Activated T-helper 1 cell treated with anti-CD3 and anti-CD28 coated beads, Interleukin-12 subunit alpha, Interleukin-12 subunit beta, Interleukin-2, Interleukin-4 antibody, amounts not matched to agents 30 ng/mL and 10 ng/mL and 1 ng/mL, durations not matched to agents 14 hours and 24 hours and 36 hours (primary cell): Measurements from ENCODE around the gene ZRANB2. TPM values are rescaled to one million over a fixed set of nuclear protein-coding genes. Genes with fewer than 3 reads are reported as not detected.

Source experiments
- DNase-seq: peaks from one replicate; pipeline ENCODE4 v3.0.0; 2021; ENCODE audit warnings: low spot score
- H3K27ac Mint-ChIP-seq: one replicate; pipeline ENCODE4 v1.8.0; 2021; ENCODE audit warnings: mild to moderate bottlenecking, mixed read lengths
- H3K27me3 Mint-ChIP-seq: one replicate; pipeline ENCODE4 v1.8.0; 2022; ENCODE audit warnings: mild to moderate bottlenecking, moderate library complexity, mixed read lengths; ENCODE audit not compliant: insufficient read depth
- H3K36me3 Mint-ChIP-seq: one replicate; pipeline ENCODE4 v1.8.0; 2021; ENCODE audit warnings: low read depth, mixed read lengths
- H3K4me1 Mint-ChIP-seq: one replicate; pipeline ENCODE4 v1.8.0; 2021; ENCODE audit warnings: low read depth, mixed read lengths
- H3K4me3 Mint-ChIP-seq: one replicate; pipeline ENCODE4 v1.8.0; 2021; ENCODE audit warnings: mild to moderate bottlenecking, moderate library complexity, mixed read lengths
- H3K9me3 Mint-ChIP-seq: one replicate; pipeline ENCODE4 v1.8.0; 2021; ENCODE audit warnings: mixed read lengths
- intact Hi-C: fragments of 100-400 bp; cut with micrococcal nuclease; formaldehyde crosslinking; loops from one replicate; pipeline ENCODE4 v1.15.1; 2024
- total RNA-seq: library from RNA; stranded (reverse); gene quantifications from 2 replicates; pipeline ENCODE4 v1.2.3, GENCODE V29; 2022

ZRANB2 gene
- total RNA-seq, 1 donor from 2014 or later, result 152 TPM

DNA sequence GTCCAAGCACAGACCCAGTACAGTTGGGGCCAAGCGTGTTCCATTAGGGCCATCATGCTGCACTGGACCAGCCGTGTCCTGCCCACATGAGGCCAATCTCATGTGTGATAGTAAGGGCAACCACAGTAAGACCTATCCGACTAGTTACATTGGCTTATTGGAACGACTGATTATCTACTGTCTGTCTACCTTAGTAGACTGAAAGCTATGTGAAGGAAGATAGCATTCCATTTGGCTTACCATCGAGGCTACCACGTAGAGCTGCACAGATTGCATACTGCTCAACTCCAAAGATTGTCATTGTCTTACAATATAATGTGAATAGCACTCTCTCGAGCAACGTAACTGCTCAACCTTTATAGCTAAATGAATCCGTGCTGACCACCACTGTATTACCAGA lies 43.8 kb downstream of the ZRANB2 start:
- intact Hi-C loops, result no loop called here
- Mint-ChIP-seq H3K9me3 (no peaks in the 10 kb centered on the region), H3K36me3 (no peaks in the 10 kb centered on the region), H3K27me3 (peaks cover 12% of the 10 kb centered on the region), H3K4me1 (peaks cover 5% of the 10 kb centered on the region), H3K27ac (no peak overlapping the region), H3K4me3 (no peak overlapping the region)
- no peak for DNase-seq

DNA sequence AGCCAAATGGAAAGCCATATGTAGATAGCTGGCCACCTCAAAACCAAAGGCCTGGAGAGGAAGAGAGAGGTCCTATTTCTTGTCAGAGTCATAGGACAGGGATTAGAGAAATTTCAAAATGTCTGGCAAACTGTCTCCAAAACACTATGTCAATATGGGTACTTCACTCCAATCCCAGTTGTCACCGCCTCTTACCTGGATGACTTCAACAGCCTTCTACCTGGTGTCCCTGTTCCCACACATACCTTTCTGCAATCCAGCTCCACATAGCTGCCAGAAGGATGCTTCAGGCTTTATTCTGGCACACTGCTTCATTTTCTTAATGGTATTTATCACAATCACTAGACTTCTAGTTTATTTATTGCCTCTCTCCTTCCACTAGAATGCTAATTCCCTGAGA lies 47.7 kb downstream of the ZRANB2 start:
- no peaks in the 10 kb centered on the region for H3K36me3 Mint-ChIP-seq
- no peak overlapping the region for H3K27ac Mint-ChIP-seq
- DNase-seq, result no peak
- peaks cover 9% of the 10 kb centered on the region for H3K27me3 Mint-ChIP-seq
- H3K4me3 Mint-ChIP-seq, result no peak overlapping the region
- H3K4me1 Mint-ChIP-seq, result peaks cover 5% of the 10 kb centered on the region
- H3K9me3 Mint-ChIP-seq, result no peaks in the 10 kb centered on the region
- intact Hi-C loops, result no loop called here

- H3K36me3 Mint-ChIP-seq, result no peaks in the 10 kb centered on the region
- H3K27ac Mint-ChIP-seq, result no peak overlapping the region
- H3K4me3 Mint-ChIP-seq, result no peak overlapping the region
- intact Hi-C loops, result no loop called here
- no peaks in the 10 kb centered on the region for H3K4me1 Mint-ChIP-seq
- H3K9me3 Mint-ChIP-seq, result no peaks in the 10 kb centered on the region
- peaks cover 9% of the 10 kb centered on the region for H3K27me3 Mint-ChIP-seq
- no peak for DNase-seq
Observed at GRCh38 chr1:71031426-71031825, 49.4 kb downstream of the ZRANB2 start.

GRCh38 chr1:71030026-71030425 lies 50.8 kb downstream of the ZRANB2 start:
- Mint-ChIP-seq H3K9me3 (no peaks in the 10 kb centered on the region), H3K27ac (no peak overlapping the region), H3K4me3 (no peak overlapping the region), H3K4me1 (no peaks in the 10 kb centered on the region), H3K36me3 (no peaks in the 10 kb centered on the region), H3K27me3 (peaks cover 5% of the 10 kb centered on the region)
- intact Hi-C loops, result no loop called here
- DNase-seq, result no peak

GRCh38 chr1:71028981-71029380 lies 51.9 kb downstream of the ZRANB2 start:
- H3K36me3 Mint-ChIP-seq, result no peaks in the 10 kb centered on the region
- H3K27me3 Mint-ChIP-seq, result peaks cover 5% of the 10 kb centered on the region
- intact Hi-C loops, result no loop called here

GRCh38 chr1:71027991-71028390 lies 52.8 kb downstream of the ZRANB2 start:
- no peak for DNase-seq
- Mint-ChIP-seq H3K4me3 (no peak overlapping the region), H3K9me3 (no peaks in the 10 kb centered on the region), H3K36me3 (no peaks in the 10 kb centered on the region), H3K27ac (no peak overlapping the region), H3K27me3 (peaks cover 2% of the 10 kb centered on the region), H3K4me1 (no peaks in the 10 kb centered on the region)
- intact Hi-C loops, result no loop called here

More at GRCh38 chr1:71028981-71029380, 51.9 kb downstream of the ZRANB2 start:
- H3K9me3 Mint-ChIP-seq, result no peaks in the 10 kb centered on the region
- H3K4me3 Mint-ChIP-seq, result no peak overlapping the region
- H3K27ac Mint-ChIP-seq, result no peak overlapping the region
- no peak for DNase-seq
- no peaks in the 10 kb centered on the region for H3K4me1 Mint-ChIP-seq

- H3K27ac Mint-ChIP-seq, result no peak overlapping the region
- H3K4me1 Mint-ChIP-seq, result no peaks in the 10 kb centered on the region
- H3K4me3 Mint-ChIP-seq, result no peak overlapping the region
- peaks cover 3% of the 10 kb centered on the region for H3K27me3 Mint-ChIP-seq
- H3K36me3 Mint-ChIP-seq, result no peaks in the 10 kb centered on the region
- no peaks in the 10 kb centered on the region for H3K9me3 Mint-ChIP-seq
- intact Hi-C loops, result no loop called here
- DNase-seq, result no peak
Observed at GRCh38 chr1:71026093-71026492, 54.7 kb downstream of the ZRANB2 start.

DNA sequence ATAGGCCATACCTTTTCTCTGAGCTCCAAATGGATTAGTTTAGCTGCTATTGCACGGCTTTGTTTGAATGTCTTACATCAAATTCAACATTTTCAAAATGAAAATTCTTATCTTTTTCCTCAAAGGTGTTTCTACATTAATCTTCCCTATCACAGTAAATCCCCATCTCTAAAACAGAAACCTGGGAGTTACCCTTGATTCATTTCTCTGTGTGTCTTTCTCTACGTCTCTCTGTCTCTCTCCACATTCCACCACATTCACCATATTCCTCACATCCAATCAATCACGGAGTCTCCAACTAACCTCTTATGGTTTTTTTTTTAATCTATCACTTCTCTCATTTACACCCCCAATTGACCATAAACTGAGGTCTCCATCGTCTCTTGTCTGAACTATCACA lies 57.3 kb downstream of the ZRANB2 start:
- no peaks in the 10 kb centered on the region for H3K4me1 Mint-ChIP-seq
- no peak overlapping the region for H3K27ac Mint-ChIP-seq
- peaks cover 3% of the 10 kb centered on the region for H3K27me3 Mint-ChIP-seq
- H3K9me3 Mint-ChIP-seq, result no peaks in the 10 kb centered on the region
- DNase-seq, result no peak
- H3K36me3 Mint-ChIP-seq, result no peaks in the 10 kb centered on the region
- H3K4me3 Mint-ChIP-seq, result no peak overlapping the region
- intact Hi-C loops, result no loop called here

DNA sequence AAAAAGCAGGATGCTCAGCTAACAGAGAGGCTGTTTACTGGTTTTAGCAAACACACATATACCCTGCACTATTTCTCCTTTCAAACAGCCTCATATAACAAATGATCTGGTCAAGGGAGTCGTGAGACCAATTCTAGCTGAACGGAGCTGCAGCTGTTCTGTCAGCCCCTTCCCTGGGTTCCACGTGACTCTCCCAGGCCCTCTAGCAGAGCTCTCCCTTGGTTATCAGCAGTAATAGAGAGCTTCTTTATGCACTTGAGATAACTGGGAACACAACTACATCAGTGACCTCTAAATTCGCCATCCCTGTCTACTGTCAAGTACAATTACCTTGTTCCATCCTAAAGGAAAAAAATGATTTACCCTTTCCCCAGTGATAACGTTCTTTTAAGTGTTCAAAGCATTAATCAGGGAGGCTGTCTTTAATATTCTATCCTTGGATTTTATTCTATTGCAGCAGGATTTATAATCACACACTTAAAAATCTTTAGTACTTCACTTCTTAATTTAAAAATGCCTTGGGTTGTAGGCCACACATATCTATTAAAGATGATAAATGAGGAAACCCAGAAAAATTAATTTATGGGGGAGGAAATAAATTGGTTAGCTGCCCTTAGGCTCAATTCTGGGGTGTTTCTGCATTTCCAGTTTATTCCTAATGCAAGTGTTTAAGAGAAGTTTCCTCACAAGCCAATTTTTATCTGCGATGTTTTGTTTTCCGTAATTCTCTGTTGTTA lies 61.4 kb downstream of the ZRANB2 start:
- Mint-ChIP-seq H3K9me3 (no peaks in the 10 kb centered on the region), H3K4me3 (no peak overlapping the region), H3K27me3 (peaks cover 5% of the 10 kb centered on the region), H3K36me3 (no peaks in the 10 kb centered on the region), H3K27ac (no peak overlapping the region), H3K4me1 (no peaks in the 10 kb centered on the region)
- intact Hi-C loops, result no loop called here
- DNase-seq, result no peak

DNA sequence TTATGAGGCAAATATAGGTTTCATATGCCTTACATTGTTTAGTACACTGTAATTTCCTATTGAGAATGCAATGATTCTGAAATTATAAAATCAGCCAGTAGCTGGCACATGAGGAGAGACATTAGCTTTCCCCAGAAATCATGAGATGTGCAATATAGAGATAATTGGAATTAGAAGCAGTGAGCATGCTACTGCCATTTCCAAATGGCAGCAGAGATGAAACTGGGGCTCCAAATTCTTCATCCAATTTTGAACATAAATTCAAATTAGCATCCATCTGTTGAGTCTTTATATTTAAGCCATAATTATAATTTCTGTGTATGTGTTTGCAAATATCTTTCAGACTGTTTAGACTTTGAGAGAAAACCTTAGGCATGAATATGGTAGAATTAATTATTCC lies 62.0 kb downstream of the ZRANB2 start:
- no peaks in the 10 kb centered on the region for H3K4me1 Mint-ChIP-seq
- no peak overlapping the region for H3K4me3 Mint-ChIP-seq
- intact Hi-C loops, result no loop called here
- no peaks in the 10 kb centered on the region for H3K9me3 Mint-ChIP-seq
- no peak overlapping the region for H3K27ac Mint-ChIP-seq
- no peaks in the 10 kb centered on the region for H3K36me3 Mint-ChIP-seq
- DNase-seq, result no peak
- H3K27me3 Mint-ChIP-seq, result peaks cover 5% of the 10 kb centered on the region

GRCh38 chr1:71015745-71016144 lies 65.1 kb downstream of the ZRANB2 start:
- Mint-ChIP-seq H3K4me3 (no peak overlapping the region), H3K36me3 (no peaks in the 10 kb centered on the region), H3K27me3 (peaks cover 2% of the 10 kb centered on the region), H3K9me3 (no peaks in the 10 kb centered on the region), H3K27ac (no peak overlapping the region), H3K4me1 (no peaks in the 10 kb centered on the region)
- no peak for DNase-seq
- intact Hi-C loops, result no loop called here

DNA sequence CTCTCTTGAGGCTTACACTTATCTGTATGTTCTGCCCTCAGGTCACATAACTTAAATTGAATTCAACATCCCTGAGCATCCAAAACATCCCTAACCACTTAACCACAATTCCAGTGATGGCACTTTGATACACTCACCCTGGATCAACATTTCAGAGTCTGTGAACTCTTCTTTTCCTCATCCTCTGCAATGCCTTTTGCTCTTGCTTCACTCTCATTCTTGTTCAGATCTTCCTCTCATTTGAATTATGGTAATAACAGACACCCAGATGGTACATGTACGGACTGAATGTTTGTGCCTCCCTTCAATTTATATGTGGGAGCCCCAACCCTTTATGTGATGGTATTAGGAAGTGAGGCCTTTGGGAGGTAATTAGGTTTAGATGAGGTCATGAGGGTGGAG lies 66.7 kb downstream of the ZRANB2 start:
- Mint-ChIP-seq H3K4me1 (no peaks in the 10 kb centered on the region), H3K27me3 (peaks cover 2% of the 10 kb centered on the region), H3K36me3 (no peaks in the 10 kb centered on the region), H3K9me3 (no peaks in the 10 kb centered on the region), H3K4me3 (no peak overlapping the region), H3K27ac (no peak overlapping the region)
- intact Hi-C loops, result no loop called here
- no peak for DNase-seq
